GM23338 (cell line): ENCODE results near the gene CEP295NL. TPM values are rescaled to one million over a fixed set of nuclear protein-coding genes. Genes with fewer than 3 reads are reported as not detected.

Experiments
- ATAC-seq: fragments of 200-7000 bp; cut with Tn5 transposase; 3 replicates; pipeline ENCODE4 v1.9.1; 2020
- DNase-seq: peaks from one replicate; pipeline ENCODE4 v3.0.0-alpha.2; 2015; ENCODE audit warnings: low spot score
- H2AFZ ChIP-seq: fragments of 200-600 bp; sonication (generic); 2 replicates; pipeline ENCODE4 v1.8.0; 2016; ENCODE audit warnings: antibody characterized with exemption, mild to moderate bottlenecking, moderate library complexity
- H3F3A ChIP-seq: fragments of 200-600 bp; sonication (generic); replicated peaks from 2 replicates; pipeline ENCODE4 v1.8.0; 2017; ENCODE audit warnings: antibody characterized with exemption, mixed run types, low read depth
- H3K27ac ChIP-seq: fragments of 200-600 bp; sonication (generic); 2 replicates; pipeline ENCODE4 v1.6.1; 2016; ENCODE audit warnings: low read depth
- H3K27me3 ChIP-seq: fragments of 200-600 bp; sonication (generic); 2 replicates; pipeline ENCODE4 v1.8.0; 2016; ENCODE audit warnings: mild to moderate bottlenecking, mixed run types, moderate library complexity; ENCODE audit not compliant: insufficient read depth
- H3K36me3 ChIP-seq: fragments of 200-600 bp; sonication (generic); 2 replicates; pipeline ENCODE4 v1.8.0; 2016; ENCODE audit warnings: mild to moderate bottlenecking; ENCODE audit not compliant: insufficient read depth
- H3K4me1 ChIP-seq: fragments of 200-600 bp; sonication (generic); 2 replicates; pipeline ENCODE4 v1.8.0; 2016; ENCODE audit warnings: mild to moderate bottlenecking, moderate library complexity; ENCODE audit not compliant: insufficient read depth
- H3K4me2 ChIP-seq: fragments of 200-600 bp; sonication (generic); 2 replicates; pipeline ENCODE4 v1.7.1; 2017; ENCODE audit warnings: mixed run types
- H3K4me3 ChIP-seq: fragments of 200-600 bp; sonication (generic); 2 replicates; pipeline ENCODE4 v1.6.1; 2016; ENCODE audit warnings: mixed run types
- H3K79me2 ChIP-seq: fragments of 200-600 bp; sonication (generic); replicated peaks from 2 replicates; pipeline ENCODE4 v1.8.0; 2017; ENCODE audit warnings: mild to moderate bottlenecking; ENCODE audit not compliant: insufficient read depth
- H3K9me2 ChIP-seq: fragments of 200-600 bp; sonication (generic); 2 replicates; pipeline ENCODE4 v1.8.0; 2017; ENCODE audit not compliant: insufficient read depth
- H4K20me1 ChIP-seq: fragments of 200-600 bp; sonication (generic); replicated peaks from 2 replicates; pipeline ENCODE4 v1.8.0; 2017; ENCODE audit warnings: mild to moderate bottlenecking; ENCODE audit not compliant: insufficient read depth
- H3K27ac Mint-ChIP-seq: 2 replicates; pipeline ENCODE4 v1.8.0; 2020; ENCODE audit warnings: inconsistent platforms, mild to moderate bottlenecking, moderate library complexity, mixed read lengths
- H3K27me3 Mint-ChIP-seq: 3 replicates; pipeline ENCODE4 v1.8.0; 2022; ENCODE audit warnings: low read depth, mild to moderate bottlenecking, moderate library complexity, mixed read lengths, inconsistent platforms; ENCODE audit not compliant: insufficient read depth, poor library complexity
- H3K36me3 Mint-ChIP-seq: 3 replicates; pipeline ENCODE4 v1.8.0; 2021; ENCODE audit warnings: low read depth, mild to moderate bottlenecking, inconsistent platforms, moderate library complexity, mixed read lengths
- H3K4me1 Mint-ChIP-seq: 3 replicates; pipeline ENCODE4 v1.8.0; 2020; ENCODE audit warnings: mild to moderate bottlenecking, inconsistent platforms, mixed read lengths
- H3K4me3 Mint-ChIP-seq: 3 replicates; pipeline ENCODE4 v1.8.0; 2021; ENCODE audit warnings: moderate library complexity, mild to moderate bottlenecking, inconsistent platforms, mixed read lengths
- H3K9me3 Mint-ChIP-seq: 3 replicates; pipeline ENCODE4 v1.8.0; 2020; ENCODE audit warnings: moderate library complexity, mild to moderate bottlenecking, inconsistent platforms, mixed read lengths
- CTCF ChIP-seq, 2 experiments: fragments of 200-600 bp in 1 of 2; sonication (generic) in 1 of 2; conservative IDR thresholded peaks; 2 replicates each; pipeline versions ENCODE4 v1.5.1 to v1.6.1; 2016 to 2017; ENCODE audit warnings: antibody characterized with exemption in 2 of 2, low read depth in 2 of 2, mild to moderate bottlenecking in 2 of 2, moderate library complexity in 1 of 2
- POLR2AphosphoS5 ChIP-seq: IDR thresholded peaks from 2 replicates; pipeline ENCODE4 v1.6.1; 2016; ENCODE audit warnings: antibody characterized with exemption, low read depth
- ZNF331 ChIP-seq: fragments of 250-450 bp; sonication (Bioruptor Pico); IDR thresholded peaks from 2 replicates; pipeline ENCODE4 v1.5.0; 2020; ENCODE audit warnings: low read depth, mild to moderate bottlenecking, moderate library complexity
- polyA plus RNA-seq: library from polyadenylated mRNA; unstranded; fragments of >200 nt; fragmentation: Nextera tagmentation; extraction: Ambion mirVana; gene quantifications from 2 replicates; pipeline ENCODE4 v1.2.1, GENCODE V29; 2016
- total RNA-seq: library from RNA; depleted of rRNA; stranded (reverse); fragments of >200 nt; shearing (Covaris generic); gene quantifications from 2 replicates; pipeline ENCODE4 v1.2.3, GENCODE V29; 2014
- TF ChIP-seq, protein P1 (sequence below): IDR thresholded peaks from one replicate; pipeline ENCODE4 v1.6.1; 2018; ENCODE audit warnings: antibody characterized with exemption; ENCODE audit not compliant: unreplicated experiment
- TF ChIP-seq, protein P2 (sequence below): IDR thresholded peaks from 2 replicates; pipeline ENCODE4 v1.6.1; 2016; ENCODE audit warnings: antibody characterized with exemption
- TF ChIP-seq, protein P3 (sequence below): fragments of 250-450 bp; sonication (Bioruptor Pico); IDR thresholded peaks from 2 replicates; pipeline ENCODE4 v1.5.0; 2020; ENCODE audit warnings: mild to moderate bottlenecking, moderate library complexity

CEP295NL gene
- total and polyA plus RNA-seq, 2 experiments from 2014 or later: 0.69 TPM; not detected in 1

GRCh38 chr17:78899361-78900260, 3.4 kb downstream of the CEP295NL start:
- no peak overlapping the region for H2AFZ ChIP-seq
- peaks cover 24% of the 10 kb centered on the region for H3K79me2 ChIP-seq
- H3K4me3 ChIP-seq: 0 out of 2 replicates have a peak overlapping the region, but pooled peaks have one; percentile 12
- H3K36me3 Mint-ChIP-seq: no peaks in the 10 kb centered on the region
- H3K4me3 Mint-ChIP-seq: peak overlapping the region; percentile 11; the same call in 2 of the 3 replicates
- H3K27me3 ChIP-seq: no peaks in the 10 kb centered on the region
- 0 out of 2 replicates have a peak, but pooled peaks cover 3% of the 10 kb centered on the region for H3F3A ChIP-seq
- peaks cover 44% of the 10 kb centered on the region for H3K4me1 Mint-ChIP-seq
- H3K4me1 ChIP-seq: peaks cover 20% of the 10 kb centered on the region
- peaks cover 16% of the 10 kb centered on the region for H4K20me1 ChIP-seq
- H3K36me3 ChIP-seq: no peaks in the 10 kb centered on the region
- H3K27me3 Mint-ChIP-seq: peaks cover 25% of the 10 kb centered on the region
- peak; percentile 78 for ATAC-seq
- peak overlapping the region; percentile 29; the same call in 1 of the 2 replicates for H3K4me2 ChIP-seq
- TF ChIP-seq ZNF331 (CRISPR knock-in tag): no peak
- no peak for TF ChIP-seq POLR2AphosphoS5
- TF ChIP-seq, protein P1, sequence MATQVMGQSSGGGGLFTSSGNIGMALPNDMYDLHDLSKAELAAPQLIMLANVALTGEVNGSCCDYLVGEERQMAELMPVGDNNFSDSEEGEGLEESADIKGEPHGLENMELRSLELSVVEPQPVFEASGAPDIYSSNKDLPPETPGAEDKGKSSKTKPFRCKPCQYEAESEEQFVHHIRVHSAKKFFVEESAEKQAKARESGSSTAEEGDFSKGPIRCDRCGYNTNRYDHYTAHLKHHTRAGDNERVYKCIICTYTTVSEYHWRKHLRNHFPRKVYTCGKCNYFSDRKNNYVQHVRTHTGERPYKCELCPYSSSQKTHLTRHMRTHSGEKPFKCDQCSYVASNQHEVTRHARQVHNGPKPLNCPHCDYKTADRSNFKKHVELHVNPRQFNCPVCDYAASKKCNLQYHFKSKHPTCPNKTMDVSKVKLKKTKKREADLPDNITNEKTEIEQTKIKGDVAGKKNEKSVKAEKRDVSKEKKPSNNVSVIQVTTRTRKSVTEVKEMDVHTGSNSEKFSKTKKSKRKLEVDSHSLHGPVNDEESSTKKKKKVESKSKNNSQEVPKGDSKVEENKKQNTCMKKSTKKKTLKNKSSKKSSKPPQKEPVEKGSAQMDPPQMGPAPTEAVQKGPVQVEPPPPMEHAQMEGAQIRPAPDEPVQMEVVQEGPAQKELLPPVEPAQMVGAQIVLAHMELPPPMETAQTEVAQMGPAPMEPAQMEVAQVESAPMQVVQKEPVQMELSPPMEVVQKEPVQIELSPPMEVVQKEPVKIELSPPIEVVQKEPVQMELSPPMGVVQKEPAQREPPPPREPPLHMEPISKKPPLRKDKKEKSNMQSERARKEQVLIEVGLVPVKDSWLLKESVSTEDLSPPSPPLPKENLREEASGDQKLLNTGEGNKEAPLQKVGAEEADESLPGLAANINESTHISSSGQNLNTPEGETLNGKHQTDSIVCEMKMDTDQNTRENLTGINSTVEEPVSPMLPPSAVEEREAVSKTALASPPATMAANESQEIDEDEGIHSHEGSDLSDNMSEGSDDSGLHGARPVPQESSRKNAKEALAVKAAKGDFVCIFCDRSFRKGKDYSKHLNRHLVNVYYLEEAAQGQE: no peak
- TF ChIP-seq, protein P2, sequence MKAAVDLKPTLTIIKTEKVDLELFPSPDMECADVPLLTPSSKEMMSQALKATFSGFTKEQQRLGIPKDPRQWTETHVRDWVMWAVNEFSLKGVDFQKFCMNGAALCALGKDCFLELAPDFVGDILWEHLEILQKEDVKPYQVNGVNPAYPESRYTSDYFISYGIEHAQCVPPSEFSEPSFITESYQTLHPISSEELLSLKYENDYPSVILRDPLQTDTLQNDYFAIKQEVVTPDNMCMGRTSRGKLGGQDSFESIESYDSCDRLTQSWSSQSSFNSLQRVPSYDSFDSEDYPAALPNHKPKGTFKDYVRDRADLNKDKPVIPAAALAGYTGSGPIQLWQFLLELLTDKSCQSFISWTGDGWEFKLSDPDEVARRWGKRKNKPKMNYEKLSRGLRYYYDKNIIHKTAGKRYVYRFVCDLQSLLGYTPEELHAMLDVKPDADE: no peak
- TF ChIP-seq CTCF (conservative IDR thresholded peaks at IDR 0.05; ENCODE audit: low read depth in 2 of 2): no peak
- TF ChIP-seq, protein P3, sequence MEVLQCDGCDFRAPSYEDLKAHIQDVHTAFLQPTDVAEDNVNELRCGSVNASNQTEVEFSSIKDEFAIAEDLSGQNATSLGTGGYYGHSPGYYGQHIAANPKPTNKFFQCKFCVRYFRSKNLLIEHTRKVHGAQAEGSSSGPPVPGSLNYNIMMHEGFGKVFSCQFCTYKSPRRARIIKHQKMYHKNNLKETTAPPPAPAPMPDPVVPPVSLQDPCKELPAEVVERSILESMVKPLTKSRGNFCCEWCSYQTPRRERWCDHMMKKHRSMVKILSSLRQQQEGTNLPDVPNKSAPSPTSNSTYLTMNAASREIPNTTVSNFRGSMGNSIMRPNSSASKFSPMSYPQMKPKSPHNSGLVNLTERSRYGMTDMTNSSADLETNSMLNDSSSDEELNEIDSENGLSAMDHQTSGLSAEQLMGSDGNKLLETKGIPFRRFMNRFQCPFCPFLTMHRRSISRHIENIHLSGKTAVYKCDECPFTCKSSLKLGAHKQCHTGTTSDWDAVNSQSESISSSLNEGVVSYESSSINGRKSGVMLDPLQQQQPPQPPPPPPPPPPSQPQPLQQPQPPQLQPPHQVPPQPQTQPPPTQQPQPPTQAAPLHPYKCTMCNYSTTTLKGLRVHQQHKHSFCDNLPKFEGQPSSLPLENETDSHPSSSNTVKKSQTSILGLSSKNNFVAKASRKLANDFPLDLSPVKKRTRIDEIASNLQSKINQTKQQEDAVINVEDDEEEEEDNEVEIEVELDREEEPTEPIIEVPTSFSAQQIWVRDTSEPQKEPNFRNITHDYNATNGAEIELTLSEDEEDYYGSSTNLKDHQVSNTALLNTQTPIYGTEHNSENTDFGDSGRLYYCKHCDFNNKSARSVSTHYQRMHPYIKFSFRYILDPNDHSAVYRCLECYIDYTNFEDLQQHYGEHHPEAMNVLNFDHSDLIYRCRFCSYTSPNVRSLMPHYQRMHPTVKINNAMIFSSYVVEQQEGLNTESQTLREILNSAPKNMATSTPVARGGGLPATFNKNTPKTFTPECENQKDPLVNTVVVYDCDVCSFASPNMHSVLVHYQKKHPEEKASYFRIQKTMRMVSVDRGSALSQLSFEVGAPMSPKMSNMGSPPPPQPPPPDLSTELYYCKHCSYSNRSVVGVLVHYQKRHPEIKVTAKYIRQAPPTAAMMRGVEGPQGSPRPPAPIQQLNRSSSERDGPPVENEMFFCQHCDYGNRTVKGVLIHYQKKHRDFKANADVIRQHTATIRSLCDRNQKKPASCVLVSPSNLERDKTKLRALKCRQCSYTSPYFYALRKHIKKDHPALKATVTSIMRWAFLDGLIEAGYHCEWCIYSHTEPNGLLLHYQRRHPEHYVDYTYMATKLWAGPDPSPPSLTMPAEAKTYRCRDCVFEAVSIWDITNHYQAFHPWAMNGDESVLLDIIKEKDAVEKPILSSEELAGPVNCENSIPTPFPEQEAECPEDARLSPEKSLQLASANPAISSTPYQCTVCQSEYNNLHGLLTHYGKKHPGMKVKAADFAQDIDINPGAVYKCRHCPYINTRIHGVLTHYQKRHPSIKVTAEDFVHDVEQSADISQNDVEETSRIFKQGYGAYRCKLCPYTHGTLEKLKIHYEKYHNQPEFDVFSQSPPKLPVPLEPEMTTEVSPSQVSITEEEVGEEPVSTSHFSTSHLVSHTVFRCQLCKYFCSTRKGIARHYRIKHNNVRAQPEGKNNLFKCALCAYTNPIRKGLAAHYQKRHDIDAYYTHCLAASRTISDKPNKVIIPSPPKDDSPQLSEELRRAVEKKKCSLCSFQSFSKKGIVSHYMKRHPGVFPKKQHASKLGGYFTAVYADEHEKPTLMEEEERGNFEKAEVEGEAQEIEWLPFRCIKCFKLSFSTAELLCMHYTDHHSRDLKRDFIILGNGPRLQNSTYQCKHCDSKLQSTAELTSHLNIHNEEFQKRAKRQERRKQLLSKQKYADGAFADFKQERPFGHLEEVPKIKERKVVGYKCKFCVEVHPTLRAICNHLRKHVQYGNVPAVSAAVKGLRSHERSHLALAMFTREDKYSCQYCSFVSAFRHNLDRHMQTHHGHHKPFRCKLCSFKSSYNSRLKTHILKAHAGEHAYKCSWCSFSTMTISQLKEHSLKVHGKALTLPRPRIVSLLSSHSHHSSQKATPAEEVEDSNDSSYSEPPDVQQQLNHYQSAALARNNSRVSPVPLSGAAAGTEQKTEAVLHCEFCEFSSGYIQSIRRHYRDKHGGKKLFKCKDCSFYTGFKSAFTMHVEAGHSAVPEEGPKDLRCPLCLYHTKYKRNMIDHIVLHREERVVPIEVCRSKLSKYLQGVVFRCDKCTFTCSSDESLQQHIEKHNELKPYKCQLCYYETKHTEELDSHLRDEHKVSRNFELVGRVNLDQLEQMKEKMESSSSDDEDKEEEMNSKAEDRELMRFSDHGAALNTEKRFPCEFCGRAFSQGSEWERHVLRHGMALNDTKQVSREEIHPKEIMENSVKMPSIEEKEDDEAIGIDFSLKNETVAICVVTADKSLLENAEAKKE: no peak
- H3K9me3 Mint-ChIP-seq: no peaks in the 10 kb centered on the region
- H3K27ac ChIP-seq: peak overlapping the region; percentile 87
- H3K9me2 ChIP-seq: no peaks in the 10 kb centered on the region
- peak; percentile 77 for DNase-seq
- peak overlapping the region; percentile 58 for H3K27ac Mint-ChIP-seq
